ENCODE results near the gene ABHD6.
"Not testable (repeated sequence)": the region's sequence is repeated elsewhere in the genome, so short reads cannot be mapped to it uniquely, and the experiment has no call there.

The ABHD6 gene

GRCh38 chr3:58261954-58262666, 24.5 kb downstream of the ABHD6 start:
- no peak overlapping the region for H3K4ac ChIP-seq (ENCODE audit: low read depth, low read length)
- H3K27me3 ChIP-seq (ENCODE audit: insufficient read depth, low read length) = no peaks in the 10 kb centered on the region
- no CpG with 5 or more reads among the region's 3 CpGs for WGBS (ENCODE audit: extremely low coverage, insufficient coverage, insufficient read length)

GRCh38 chr3:58266577-58266976, 29.0 kb downstream of the ABHD6 start:
- no peaks in the 10 kb centered on the region for H3K79me1 ChIP-seq (ENCODE audit: low read length)

More at GRCh38 chr3:58261954-58262666, 24.5 kb downstream of the ABHD6 start:
- H3K4me3 ChIP-seq (ENCODE audit: low read depth, low read length) = no peak overlapping the region
- no peak overlapping the region for H3K14ac ChIP-seq (ENCODE audit: low read length)
- H2AK5ac ChIP-seq (ENCODE audit: low read length) = no peak overlapping the region
- H3K4me1 ChIP-seq (ENCODE audit: control insufficient read depth in 1 of 2, insufficient read depth in 2 of 2, low read length in 2 of 2) = peaks cover 0 to 4% of the 10 kb centered on the region in 2 experiments
- H3K9ac ChIP-seq (ENCODE audit: low read length) = no peak overlapping the region
- DNase-seq = no peak
- no peaks in the 10 kb centered on the region for H3K9me3 ChIP-seq (ENCODE audit: insufficient read depth, low read depth, low read length)
- no peak overlapping the region for H4K91ac ChIP-seq (ENCODE audit: low read depth, low read length)
- no peak overlapping the region for H3K27ac ChIP-seq (ENCODE audit: low read depth, low read length)
- no peak overlapping the region for H4K12ac ChIP-seq (ENCODE audit: low read depth, low read length)
- H2BK12ac ChIP-seq (ENCODE audit: low read length) = no peak overlapping the region
- H3K23ac ChIP-seq (ENCODE audit: low read length) = no peak overlapping the region
- H2BK5ac ChIP-seq (ENCODE audit: low read depth, low read length, poor library complexity) = no peak overlapping the region
- H3K4me2 ChIP-seq (ENCODE audit: low read length) = no peak overlapping the region
- H4K8ac ChIP-seq (ENCODE audit: low read depth, low read length) = no peak overlapping the region
- H3K79me1 ChIP-seq (ENCODE audit: low read length) = no peaks in the 10 kb centered on the region
- H3K36me3 ChIP-seq (ENCODE audit: control insufficient read depth in 1 of 2, insufficient read depth in 2 of 2, low read length in 2 of 2) = peaks cover 0 to 4% of the 10 kb centered on the region in 2 experiments
- H3K79me2 ChIP-seq (ENCODE audit: control insufficient read depth, insufficient read depth, low read length, poor library complexity) = no peaks in the 10 kb centered on the region
- no peak overlapping the region for H3K18ac ChIP-seq (ENCODE audit: low read length)
- H2AFZ ChIP-seq (ENCODE audit: insufficient read depth, low read length, poor library complexity) = no peak overlapping the region
- no peak overlapping the region for H2BK120ac ChIP-seq (ENCODE audit: insufficient read depth, low read length, poor library complexity)

GRCh38 chr3:58267543-58267942, 30.0 kb downstream of the ABHD6 start:
- H3K4ac ChIP-seq (ENCODE audit: low read depth, low read length) = not testable (repeated sequence)

More at GRCh38 chr3:58266577-58266976, 29.0 kb downstream of the ABHD6 start:
- DNase-seq = no peak
- H3K27ac ChIP-seq (ENCODE audit: low read depth, low read length) = no peak overlapping the region
- H3K4me2 ChIP-seq (ENCODE audit: low read length) = no peak overlapping the region
- no peak overlapping the region for H2AK5ac ChIP-seq (ENCODE audit: low read length)
- H4K91ac ChIP-seq (ENCODE audit: low read depth, low read length) = no peak overlapping the region
- no peak overlapping the region for H3K14ac ChIP-seq (ENCODE audit: low read length)
- H4K8ac ChIP-seq (ENCODE audit: low read depth, low read length) = no peak overlapping the region
- H3K4me3 ChIP-seq (ENCODE audit: low read depth, low read length) = no peak overlapping the region
- no peak overlapping the region for H4K12ac ChIP-seq (ENCODE audit: low read depth, low read length)
- no peaks in the 10 kb centered on the region for H3K27me3 ChIP-seq (ENCODE audit: insufficient read depth, low read length)
- H3K4me1 ChIP-seq (ENCODE audit: control insufficient read depth in 1 of 2, insufficient read depth in 2 of 2, low read length in 2 of 2) = no peaks in the 10 kb centered on the region
- WGBS (ENCODE audit: extremely low coverage, insufficient coverage, insufficient read length) = no CpG with 5 or more reads among the region's 1 CpG
- no peaks in the 10 kb centered on the region for H3K79me2 ChIP-seq (ENCODE audit: control insufficient read depth, insufficient read depth, low read length, poor library complexity)
- H2BK12ac ChIP-seq (ENCODE audit: low read length) = no peak overlapping the region
- no peaks in the 10 kb centered on the region for H3K9me3 ChIP-seq (ENCODE audit: insufficient read depth, low read depth, low read length)
- H2BK5ac ChIP-seq (ENCODE audit: low read depth, low read length, poor library complexity) = no peak overlapping the region
- no peak overlapping the region for H3K9ac ChIP-seq (ENCODE audit: low read length)
- no peaks in the 10 kb centered on the region for H3K36me3 ChIP-seq (ENCODE audit: control insufficient read depth in 1 of 2, insufficient read depth in 2 of 2, low read length in 2 of 2)
- no peak overlapping the region for H2AFZ ChIP-seq (ENCODE audit: insufficient read depth, low read length, poor library complexity)
- H3K4ac ChIP-seq (ENCODE audit: low read depth, low read length) = no peak overlapping the region
- no peak overlapping the region for H3K18ac ChIP-seq (ENCODE audit: low read length)
- no peak overlapping the region for H2BK120ac ChIP-seq (ENCODE audit: insufficient read depth, low read length, poor library complexity)
- H3K23ac ChIP-seq (ENCODE audit: low read length) = no peak overlapping the region

GRCh38 chr3:58269356-58269755, 31.8 kb downstream of the ABHD6 start:
- Histone ChIP-seq H3K23ac (ENCODE audit: low read length) (no peak overlapping the region), H4K91ac (ENCODE audit: low read depth, low read length) (no peak overlapping the region), H3K9ac (ENCODE audit: low read length) (peak overlapping the region; percentile 5), H2BK120ac (ENCODE audit: insufficient read depth, low read length, poor library complexity) (no peak overlapping the region), H3K79me2 (ENCODE audit: control insufficient read depth, insufficient read depth, low read length, poor library complexity) (no peaks in the 10 kb centered on the region), H3K4me2 (ENCODE audit: low read length) (no peak overlapping the region), H3K4me1 (ENCODE audit: control insufficient read depth in 1 of 2, insufficient read depth in 2 of 2, low read length in 2 of 2) (no peaks in the 10 kb centered on the region), H3K14ac (ENCODE audit: low read length) (no peak overlapping the region), H2AFZ (ENCODE audit: insufficient read depth, low read length, poor library complexity) (no peak overlapping the region), H4K12ac (ENCODE audit: low read depth, low read length) (no peak overlapping the region), H2BK12ac (ENCODE audit: low read length) (no peak overlapping the region), H3K79me1 (ENCODE audit: low read length) (no peaks in the 10 kb centered on the region), H3K36me3 (ENCODE audit: control insufficient read depth in 1 of 2, insufficient read depth in 2 of 2, low read length in 2 of 2) (no peaks in the 10 kb centered on the region), H3K27me3 (ENCODE audit: insufficient read depth, low read length) (no peaks in the 10 kb centered on the region), H3K18ac (ENCODE audit: low read length) (no peak overlapping the region), H4K8ac (ENCODE audit: low read depth, low read length) (no peak overlapping the region), H3K9me3 (ENCODE audit: insufficient read depth, low read depth, low read length) (no peaks in the 10 kb centered on the region), H3K4ac (ENCODE audit: low read depth, low read length) (no peak overlapping the region), H2BK5ac (ENCODE audit: low read depth, low read length, poor library complexity) (no peak overlapping the region), H3K27ac (ENCODE audit: low read depth, low read length) (no peak overlapping the region), H2AK5ac (ENCODE audit: low read length) (no peak overlapping the region), H3K4me3 (ENCODE audit: low read depth, low read length) (no peak overlapping the region)
- WGBS (ENCODE audit: extremely low coverage, insufficient coverage, insufficient read length) = no CpG with 5 or more reads among the region's 2 CpGs
- DNase-seq = no peak

More at GRCh38 chr3:58267543-58267942, 30.0 kb downstream of the ABHD6 start:
- H3K18ac ChIP-seq (ENCODE audit: low read length); H3K79me1 ChIP-seq (ENCODE audit: low read length); H3K79me2 ChIP-seq (ENCODE audit: control insufficient read depth, insufficient read depth, low read length, poor library complexity); H2AK5ac ChIP-seq (ENCODE audit: low read length); H3K4me1 ChIP-seq (ENCODE audit: control insufficient read depth in 1 of 2, insufficient read depth in 2 of 2, low read length in 2 of 2); H3K4me2 ChIP-seq (ENCODE audit: low read length); H4K91ac ChIP-seq (ENCODE audit: low read depth, low read length); H3K14ac ChIP-seq (ENCODE audit: low read length); H2BK12ac ChIP-seq (ENCODE audit: low read length); H3K27ac ChIP-seq (ENCODE audit: low read depth, low read length); H3K9me3 ChIP-seq (ENCODE audit: insufficient read depth, low read depth, low read length); H4K12ac ChIP-seq (ENCODE audit: low read depth, low read length); H2BK5ac ChIP-seq (ENCODE audit: low read depth, low read length, poor library complexity); H2BK120ac ChIP-seq (ENCODE audit: insufficient read depth, low read length, poor library complexity); H3K23ac ChIP-seq (ENCODE audit: low read length); H3K9ac ChIP-seq (ENCODE audit: low read length); DNase-seq; H3K27me3 ChIP-seq (ENCODE audit: insufficient read depth, low read length); H3K4me3 ChIP-seq (ENCODE audit: low read depth, low read length); H3K36me3 ChIP-seq (ENCODE audit: control insufficient read depth in 1 of 2, insufficient read depth in 2 of 2, low read length in 2 of 2); H4K8ac ChIP-seq (ENCODE audit: low read depth, low read length); H2AFZ ChIP-seq (ENCODE audit: insufficient read depth, low read length, poor library complexity): not testable (repeated sequence)
- no CpG with 5 or more reads among the region's 1 CpG for WGBS (ENCODE audit: extremely low coverage, insufficient coverage, insufficient read length)
